ENCODE measurements around the gene MIDN.

The MIDN gene

DNA sequence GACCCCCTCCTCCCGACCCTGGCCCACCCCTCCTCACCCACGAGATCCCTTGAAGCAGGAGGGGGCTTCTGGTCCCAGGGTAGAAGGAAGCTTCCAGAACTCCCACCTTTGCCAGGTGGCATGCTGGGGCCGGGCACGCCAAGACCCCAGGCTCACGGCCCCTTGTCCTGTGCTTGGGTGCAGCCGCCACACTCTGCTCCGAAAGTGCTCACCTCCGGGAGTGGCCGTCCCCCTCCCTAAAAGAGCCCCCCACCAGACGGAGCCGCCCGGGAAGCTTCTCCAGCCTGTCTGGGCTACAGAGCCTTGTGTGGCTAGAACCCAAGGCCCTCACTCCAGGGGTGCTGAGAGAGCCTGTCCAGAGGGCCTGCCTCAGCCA lies 35.5 kb downstream of the MIDN start:
- no peak for DNase-seq

DNA sequence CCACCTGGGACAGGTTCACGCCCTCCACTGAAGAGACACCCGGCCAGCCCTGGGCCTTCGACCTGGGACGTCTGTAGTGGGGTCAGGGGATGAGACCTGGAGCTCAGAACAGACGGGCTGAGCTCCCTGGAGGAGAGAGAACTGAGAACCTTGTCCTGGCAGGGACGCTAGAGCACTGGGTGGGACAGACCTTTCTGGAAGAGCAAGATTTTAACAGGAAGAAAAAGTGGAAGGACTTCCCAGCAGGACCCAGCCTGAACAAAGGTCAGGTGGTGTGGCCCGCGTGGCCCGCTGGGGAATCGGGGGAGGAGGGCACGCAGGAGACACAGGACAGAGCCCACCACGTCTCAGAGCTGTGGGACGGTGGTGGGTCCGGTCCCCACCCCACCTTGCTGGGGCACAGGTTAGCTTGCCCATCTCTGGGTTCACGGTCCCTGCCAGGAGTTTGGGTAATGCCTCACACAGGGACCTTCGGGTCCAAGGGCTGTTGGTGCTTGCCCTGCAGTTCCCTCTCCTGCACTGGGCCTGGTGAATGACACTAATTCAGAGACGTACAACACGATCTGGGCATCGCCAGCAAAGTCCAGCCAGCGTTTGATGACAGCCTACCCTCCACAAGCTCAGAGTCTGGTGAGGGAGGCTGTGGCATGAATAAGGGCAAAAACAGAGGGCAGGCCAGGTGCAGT lies 36.1 kb downstream of the MIDN start:
- DNase-seq = no peak

DNA sequence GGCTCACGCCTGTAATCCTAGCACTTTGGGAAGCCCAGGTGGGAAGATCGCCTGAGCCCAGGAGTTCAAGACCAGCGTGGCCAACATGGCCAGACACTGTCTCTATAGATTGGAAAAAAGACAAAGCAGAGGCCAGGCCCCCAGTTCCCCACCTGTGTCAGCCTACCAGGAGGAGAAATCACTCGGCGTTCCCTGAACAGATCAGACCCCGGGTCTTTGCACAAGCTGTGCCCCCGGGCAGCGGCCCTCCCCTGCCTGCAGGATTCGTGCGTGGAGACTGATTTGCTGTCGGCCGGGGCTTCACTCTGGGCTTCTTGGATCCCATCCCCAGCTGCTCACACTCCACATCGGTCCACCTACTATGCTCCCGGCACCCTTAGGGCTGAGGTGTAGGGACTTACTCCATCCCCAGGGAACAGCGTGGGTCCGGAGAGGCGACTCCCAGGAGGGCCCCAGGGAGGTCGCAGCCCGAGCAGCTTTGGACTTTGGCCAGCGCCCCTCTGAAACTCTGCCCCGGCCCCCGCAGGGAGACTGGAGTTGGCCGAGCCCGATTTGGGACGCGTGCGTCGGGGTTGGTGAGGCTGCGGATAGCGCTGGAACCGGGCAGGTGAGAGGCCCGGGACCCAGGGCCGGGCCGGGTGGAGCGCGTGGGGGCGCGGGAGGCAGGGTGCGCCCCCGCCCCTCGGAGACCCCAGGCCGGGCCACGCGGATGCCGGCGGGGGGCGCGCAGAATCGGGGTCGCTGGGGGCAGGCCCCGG lies 36.8 kb downstream of the MIDN start:
- no peak for DNase-seq

DNA sequence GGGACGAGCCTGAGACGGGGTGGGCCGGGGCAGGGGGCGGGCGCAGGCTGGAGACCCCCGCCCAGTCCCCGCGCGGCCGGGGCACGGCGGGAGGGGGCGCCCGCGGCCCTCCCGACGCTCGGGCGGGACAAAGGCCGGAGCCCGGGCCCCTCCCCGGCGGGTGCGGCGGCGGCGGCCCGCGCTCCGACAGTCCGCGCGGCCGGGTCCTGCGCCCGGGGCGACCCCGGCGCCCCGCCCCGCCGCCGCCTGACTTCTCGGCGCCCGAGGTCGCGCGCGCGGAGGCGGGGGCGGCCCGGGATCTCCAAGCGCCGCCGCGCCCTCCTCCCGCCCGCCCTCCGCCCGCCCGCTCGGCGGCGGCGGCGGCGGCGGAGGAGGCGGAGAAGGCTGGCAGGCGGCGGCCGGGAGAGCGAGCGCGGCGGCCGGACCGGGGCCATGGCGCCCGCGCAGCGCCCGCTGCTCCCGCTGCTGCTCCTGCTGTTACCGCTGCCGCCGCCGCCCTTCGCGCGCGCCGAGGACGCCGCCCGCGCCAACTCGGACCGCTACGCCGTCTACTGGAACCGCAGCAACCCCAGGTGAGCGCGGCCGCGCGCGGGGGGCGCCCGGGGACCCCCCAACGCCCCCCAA lies 37.5 kb downstream of the MIDN start, which contains the start of gene EFNA2:
EFNA2 (plus strand) TSS at position 137 of the 624 bp plus-strand sequence; CDS start at position 433, 296 bp downstream.
- DNase-seq = no peak

DNA sequence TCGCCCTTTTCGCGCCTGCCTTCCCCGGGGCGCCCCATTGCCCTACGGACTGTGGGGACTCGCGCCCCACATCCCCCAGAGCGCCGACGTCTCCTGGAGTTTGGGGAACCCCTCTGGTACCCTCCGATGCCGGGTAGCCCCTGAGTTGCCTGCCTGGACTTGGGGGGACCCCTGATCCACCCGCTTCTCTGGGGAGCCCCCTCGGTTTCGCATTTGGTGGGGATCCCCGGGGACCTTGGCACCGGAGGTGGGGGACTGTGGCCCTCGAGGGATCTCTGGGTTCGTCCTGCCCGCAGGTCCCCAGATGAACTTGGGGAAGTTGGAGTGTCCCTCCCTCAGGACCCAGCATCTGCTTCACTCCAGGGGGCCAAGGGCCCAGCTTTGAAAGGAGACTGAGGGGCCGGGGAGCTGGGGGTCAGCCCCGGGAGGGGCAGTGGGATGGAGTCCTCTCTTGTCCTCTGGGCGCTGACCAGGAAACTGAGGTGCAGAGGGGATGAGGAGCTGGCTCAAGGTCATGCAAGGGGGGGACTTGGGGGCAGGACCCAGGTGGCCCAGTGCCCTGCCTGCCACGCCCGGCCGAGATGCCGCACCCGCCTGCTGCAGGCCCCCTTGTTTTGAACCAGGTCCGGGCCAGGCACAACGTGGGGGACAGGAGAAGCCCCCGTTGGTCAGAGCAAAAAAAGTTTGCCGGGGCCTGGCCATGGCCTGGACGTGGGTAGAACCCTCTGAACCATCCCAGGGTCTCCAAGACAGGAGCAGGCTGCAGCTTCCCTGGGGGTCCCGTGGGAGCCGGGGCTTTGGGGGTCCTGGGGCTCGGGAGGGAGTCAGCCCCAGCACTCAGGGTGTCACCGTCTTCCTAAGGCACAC lies 38.3 kb downstream of the MIDN start:
- DNase-seq = no peak

DNA sequence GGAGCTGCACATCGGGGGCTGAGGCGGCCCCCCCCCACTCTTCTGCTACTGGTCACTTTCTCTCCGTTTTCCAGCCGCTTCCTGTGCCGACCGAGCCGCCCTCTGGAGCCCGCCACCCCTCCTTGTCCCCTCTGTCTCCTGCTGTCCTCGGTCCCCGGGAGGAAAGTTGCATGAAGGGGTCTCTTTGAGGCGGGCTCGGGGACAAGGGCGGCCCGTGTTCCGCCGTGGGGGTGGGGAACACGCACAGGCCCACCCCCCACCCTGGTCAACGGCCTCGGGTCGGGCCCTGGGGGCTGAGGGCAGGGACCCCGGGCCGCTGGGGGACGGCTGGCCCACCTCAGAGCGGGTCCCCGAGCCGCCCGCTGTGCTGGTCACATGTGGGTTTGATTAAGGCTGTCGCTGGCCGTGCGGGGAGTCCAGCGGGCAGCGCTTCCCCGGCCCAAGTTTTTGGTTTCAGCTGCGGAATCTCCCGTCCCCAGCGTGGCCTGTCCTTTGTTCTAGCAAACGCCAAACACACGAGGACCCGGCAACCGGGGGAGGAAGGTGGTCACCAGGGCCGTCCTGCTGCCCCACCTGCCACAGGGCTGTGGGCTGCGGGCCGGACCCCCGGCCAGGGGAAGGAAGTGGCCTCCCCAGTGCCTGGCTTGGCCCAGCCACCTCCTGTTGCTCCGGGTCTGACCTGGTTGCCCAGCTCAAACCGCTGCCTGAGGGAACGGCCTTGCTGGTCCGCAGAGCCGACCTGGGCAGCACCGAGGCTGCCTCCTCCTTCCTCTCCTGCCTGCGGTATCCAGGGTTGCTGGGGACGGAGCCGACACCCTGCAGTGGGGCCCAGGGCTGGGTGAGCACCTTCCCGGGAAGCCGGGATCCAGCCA lies 39.2 kb downstream of the MIDN start:
- no peak for DNase-seq

DNA sequence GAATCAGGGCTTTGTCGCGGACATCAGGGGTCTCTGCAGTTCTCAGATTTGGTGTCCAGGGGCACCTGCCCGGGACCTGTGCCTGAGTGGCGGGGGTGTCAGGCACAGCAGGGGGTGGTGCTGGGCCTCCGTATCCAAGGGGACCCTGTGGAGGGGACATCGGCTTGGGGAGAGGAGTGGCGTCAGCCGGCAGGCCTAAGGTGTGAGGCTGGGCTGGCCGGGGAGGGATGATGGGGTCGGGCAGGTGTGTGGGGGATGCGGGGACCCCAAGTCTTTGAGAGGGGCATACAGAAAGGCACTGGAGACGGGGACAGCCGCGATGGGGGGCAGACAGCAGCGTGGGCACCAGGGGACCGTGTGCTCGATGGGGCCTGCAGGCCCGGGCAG lies 39.8 kb downstream of the MIDN start:
- no peak for DNase-seq

DNA sequence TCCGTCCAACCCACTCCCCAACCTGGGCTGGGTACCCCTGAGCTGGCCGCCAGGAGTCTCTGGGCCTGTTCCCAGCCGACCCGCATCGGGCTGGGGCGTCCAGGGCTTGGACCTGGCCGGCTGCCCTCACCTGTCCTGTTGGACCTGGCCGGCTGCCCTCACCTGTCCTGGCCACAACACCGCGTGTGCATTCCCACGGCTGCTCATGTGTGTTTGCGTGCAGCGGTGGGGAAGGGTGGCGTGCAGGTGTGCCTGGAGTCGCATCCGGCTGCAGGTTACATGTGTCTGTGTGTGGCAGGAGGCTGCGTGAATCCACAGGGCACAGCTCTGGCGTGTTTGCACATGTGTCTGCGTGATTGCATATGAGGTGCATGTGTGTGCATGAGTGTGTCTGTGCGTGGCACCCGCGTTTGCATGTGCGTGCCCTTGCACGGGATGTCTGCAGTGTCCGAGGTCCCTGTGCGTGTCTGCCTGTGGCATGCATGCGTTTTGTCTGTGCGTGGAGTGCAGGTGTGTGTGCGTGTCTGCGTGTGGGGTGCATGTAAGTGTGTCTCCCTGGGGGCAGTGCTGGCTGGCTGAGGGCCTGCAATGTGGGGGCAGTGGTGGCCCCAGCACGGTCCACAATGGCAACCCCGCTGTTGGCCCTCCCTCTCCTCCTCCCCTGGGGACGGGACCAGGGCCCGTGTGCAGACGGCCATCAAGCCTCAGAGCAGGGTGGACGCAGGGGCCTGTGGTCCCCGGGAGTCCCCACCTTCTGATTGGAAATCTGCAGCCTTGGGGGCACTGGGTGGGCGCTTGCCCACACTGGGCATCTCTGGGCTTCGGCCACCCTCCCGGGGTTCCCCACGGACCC lies 40.7 kb downstream of the MIDN start:
- no peak for DNase-seq

DNA sequence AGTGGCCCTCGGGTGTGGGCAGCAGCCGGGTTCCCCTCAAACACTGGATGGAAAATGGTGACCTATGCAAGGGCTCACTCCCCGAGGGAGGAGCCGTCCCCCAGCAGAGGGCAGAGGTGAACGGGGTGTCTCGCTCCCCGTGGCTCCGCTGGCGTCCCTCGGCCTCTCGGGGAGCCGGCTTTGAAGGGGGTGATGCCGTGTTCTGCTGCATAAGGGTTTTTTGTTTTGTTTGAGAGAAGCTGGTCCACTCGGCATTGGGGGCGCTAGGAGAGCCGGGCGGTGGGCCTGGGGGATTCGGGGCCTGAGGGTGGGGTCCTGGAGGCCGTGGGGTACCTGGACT lies 41.3 kb downstream of the MIDN start:
- DNase-seq = no peak

DNA sequence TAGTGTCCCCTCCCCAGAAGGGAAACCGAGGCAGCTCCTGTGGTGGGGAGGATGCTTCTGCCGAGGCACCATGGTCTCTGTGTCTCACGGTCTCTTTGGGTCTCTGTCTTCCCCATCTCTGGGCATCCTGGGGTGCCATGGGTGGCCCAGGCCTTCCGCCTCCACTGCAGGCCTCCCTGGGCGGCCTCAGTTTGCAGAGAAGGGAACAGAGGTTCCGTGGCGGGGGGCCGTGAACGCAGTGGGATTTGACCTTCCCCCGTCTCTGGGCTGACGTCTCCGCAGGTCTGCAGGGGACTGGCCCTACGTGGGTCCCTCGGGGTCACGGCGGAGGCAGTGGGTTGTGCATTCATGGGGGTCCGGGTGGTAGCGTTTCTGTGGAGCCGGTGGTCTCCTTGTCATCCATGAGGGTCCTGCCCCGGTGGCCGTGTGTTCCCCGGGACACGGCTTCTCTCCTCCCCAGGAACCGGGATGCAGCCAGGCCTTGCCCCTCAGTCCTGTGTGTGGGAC lies 41.9 kb downstream of the MIDN start:
- DNase-seq = no peak

DNA sequence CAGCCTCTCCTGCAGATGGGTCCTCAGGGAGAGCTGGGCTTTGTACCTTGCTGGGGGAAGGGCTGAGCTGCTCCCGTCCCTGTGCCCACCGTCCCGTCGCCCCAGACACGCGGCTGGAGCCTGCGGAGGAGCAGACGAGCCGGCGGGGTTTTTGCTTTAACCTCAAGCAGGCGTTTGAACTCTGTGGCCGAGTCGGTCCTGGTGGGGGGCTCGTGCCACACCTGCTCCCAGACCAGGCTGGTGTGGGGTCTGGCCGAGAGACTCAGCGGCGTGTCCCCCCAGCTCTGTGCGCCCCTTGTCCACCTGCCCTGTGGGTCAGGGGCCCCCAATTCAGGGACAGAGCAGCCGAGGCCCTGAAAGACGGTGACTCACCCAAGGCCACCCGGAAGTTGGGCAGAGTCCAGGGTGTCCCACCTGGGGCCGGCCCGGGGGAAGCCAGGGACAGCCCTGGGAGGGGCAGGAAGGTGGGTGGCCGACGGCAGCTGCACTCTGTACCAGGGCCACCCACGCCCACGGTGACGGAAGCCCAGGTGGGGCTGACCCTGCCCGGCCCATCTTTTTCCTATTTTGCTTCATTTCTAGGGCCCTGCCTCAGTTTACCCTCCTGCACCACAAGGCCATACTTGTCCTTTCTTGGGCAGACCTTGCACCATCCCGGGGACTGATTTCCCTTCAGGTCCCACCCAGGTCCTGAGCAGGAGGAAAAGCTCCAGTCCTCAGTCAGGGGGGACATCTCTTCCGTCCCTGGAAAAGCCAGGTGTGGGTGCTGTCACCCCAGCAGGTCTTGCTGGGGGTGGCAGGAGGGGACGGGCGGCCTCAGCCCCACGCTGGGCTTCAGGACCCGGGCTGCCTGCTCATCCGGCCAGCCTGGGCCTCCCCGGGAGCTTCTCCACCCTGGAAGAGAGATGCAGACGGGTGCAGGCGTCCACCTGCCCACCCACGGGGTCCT lies 42.6 kb downstream of the MIDN start:
- no peak for DNase-seq

DNA sequence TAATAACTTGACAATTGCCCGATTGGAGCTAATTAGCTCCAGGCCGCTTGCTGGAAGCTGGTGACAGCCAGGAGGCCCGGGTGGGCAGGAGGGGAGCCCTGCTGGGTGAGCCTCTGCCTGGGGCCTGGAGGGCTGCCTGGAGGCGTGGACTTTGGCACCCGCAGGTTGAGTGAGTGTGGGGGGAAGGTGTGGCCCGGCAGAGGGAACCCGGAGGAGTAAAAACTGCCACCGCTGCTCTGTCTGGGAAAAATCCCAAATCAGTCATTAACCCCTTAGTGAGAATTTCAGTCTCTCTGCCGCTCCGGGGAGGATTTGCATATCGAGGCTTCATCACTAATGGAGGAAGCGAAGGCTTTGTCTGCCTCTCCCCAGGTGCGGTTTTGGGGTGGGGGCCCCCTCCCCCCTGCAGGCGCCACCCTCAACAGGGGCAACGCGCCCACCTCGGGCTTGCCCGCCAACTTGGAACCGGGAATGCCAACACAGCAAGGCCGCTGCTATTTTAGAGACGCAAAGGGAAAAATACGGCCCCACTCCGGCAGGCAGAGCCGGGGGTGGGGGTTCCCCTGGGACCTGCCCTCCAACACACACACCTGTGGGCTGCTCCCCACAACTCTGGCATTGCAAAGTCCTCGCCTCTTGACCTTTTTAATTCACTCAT lies 43.5 kb downstream of the MIDN start:
- DNase-seq = no peak

DNA sequence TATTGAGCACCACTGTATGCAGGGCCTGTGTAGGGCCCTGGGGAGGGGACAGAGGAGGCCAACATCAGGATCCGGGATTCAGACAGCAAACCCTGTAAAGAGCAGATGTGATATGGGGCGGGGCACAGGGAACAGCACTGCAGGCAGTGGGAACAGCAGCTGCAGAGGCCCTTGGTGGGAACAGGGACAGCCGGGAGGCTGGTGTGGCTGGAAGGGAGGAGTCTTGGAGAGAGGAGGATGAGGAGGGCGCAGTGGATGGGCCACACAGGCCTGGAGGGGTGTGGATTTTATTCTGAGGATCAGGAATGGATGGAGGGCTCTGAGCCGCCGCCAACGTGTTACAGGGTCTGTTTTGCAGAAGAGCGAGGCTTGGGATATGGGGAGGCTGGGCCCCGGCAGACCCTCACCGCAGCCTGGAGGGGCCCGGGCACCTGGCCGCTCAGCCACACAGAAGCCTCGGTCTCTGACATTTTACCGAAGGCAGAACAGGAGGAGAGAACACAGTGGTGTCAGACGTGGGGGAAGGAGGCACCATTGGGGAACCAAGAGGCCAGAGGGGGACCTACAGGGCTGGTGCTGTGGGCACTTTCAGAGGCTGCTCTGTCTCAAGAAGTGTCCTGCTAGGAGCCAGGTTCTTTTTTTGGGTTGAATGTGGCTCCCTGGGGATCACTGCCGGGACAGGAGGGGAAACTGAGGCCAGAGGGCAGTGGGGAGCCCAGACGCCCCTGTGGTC lies 44.2 kb downstream of the MIDN start:
- DNase-seq = no peak

DNA sequence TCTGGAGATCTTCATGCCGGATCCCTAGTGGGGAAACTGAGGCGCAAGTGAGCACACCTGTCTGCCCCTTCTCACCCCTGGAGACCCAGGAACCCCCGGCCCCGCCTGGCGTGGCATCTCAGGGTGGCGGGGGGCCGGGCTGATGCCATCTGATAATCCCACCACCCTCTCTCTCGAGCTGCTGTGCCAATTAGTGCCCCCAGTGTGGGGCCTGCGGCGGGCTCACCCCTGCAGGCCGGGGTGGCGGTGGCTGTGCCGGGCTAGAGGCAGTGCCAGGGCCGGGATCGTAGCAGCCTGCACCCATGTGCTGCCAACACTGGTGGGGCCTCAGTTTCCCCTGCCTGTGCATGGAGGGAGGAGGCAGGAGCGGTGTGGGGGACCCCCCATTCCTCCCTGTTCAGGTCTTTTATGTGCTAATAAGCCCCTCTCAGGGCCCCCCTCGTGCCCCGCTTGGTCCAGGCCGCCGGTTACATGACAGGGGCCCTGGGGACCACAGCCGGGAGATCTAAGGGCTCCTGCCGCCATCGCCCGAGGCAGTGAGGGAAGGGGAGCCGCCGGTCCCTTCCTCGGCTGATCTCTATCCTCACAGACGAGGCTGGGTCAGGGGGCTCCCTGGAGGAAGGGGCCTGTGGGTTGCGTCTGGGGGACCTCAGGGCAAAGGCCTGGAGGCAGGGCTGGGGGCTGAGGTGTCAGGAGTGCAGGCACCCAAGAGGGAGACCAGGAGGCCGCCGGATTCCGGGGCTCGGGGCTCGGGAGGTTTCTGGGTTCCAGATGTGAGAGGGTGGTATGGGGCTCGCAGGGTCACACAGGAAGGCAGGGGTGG lies 45.6 kb downstream of the MIDN start:
- no peak for DNase-seq

DNA sequence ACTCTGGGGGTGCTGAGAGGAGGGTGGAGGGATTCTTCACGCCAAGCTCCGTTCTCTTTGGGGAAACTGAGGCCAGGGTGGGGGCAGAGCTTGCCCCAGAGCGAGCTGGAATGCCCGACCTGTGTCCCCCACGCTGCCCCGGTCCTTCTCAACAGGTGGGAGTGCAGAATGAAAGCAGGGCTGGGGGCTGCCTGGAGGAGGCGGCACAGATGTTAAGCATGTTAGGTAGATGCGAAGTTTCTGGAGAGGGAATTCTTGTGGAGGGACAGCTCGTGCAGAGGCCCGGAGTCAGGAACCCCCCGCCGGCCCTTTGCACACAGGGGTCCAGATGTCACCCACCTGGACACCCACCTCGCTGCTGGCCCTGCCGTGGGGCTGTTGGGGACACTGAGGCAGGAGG lies 46.3 kb downstream of the MIDN start:
- no peak for DNase-seq

DNA sequence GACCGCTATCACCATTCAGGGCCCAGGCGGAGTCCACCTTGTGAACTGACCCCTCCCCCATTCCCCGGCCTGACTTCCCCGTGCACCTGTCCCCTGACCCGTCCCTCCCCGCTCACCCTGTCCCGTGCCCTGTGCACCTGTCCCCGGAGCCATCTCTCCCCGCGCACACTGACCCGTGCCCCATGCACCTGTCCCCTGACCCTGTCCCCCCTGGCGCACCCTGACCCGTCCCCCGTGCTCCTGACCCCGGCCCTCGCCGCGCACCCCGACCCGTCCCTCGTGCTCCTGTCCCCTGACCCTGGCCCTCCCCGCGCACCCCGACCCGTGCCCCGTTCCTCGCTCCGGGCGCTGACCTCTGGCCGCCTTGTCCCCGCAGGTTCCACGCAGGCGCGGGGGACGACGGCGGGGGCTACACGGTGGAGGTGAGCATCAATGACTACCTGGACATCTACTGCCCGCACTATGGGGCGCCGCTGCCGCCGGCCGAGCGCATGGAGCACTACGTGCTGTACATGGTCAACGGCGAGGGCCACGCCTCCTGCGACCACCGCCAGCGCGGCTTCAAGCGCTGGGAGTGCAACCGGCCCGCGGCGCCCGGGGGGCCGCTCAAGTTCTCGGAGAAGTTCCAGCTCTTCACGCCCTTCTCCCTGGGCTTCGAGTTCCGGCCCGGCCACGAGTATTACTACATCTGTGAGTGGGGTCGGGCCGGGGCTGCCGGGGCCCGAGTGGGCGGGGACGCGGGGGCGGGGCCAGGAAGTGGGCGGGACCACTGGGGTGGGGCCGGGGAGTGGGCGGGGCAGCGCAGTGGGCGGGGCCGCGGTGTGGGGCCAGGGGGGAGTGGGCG lies 47.0 kb downstream of the MIDN start:
- no peak for DNase-seq

DNA sequence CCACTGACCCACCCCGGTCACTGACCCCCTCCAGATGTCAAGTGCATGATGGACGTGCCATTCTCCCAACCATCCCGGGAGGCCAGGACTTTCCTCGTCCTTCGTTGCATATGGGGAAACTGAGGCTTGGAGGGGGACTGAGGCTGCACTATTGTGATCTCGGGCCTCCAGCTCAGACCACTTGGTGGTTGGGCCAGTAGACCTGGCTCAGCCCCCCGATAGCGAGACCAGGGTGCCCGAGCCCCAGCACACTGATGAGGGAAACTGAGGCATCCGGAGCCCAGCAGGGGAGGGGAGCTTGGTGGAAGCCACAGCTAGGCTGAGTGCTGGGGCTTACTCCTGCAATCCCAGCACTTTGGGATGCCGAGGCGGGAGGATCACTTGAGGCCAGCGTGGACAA lies 47.7 kb downstream of the MIDN start:
- no peak for DNase-seq
